AG04450 (cell line): ENCODE measurements around the gene TATDN2. TPM values are rescaled to one million over a fixed set of nuclear protein-coding genes. Genes with fewer than 3 reads are reported as not detected.
"Not testable (repeated sequence)": the region's sequence is repeated elsewhere in the genome, so short reads cannot be mapped to it uniquely, and the experiment has no call there.

ENCODE experiments used
- CTCF ChIA-PET: fragments of 300-600, 350-600 bp; formaldehyde crosslinking; extraction: SDS; loops from one replicate; lab custom pipeline; 2022; ENCODE audit warnings: antibody characterized with exemption, inconsistent platforms; lab: Charles Lee
- POLR2A ChIA-PET: fragments of 350-600 bp; formaldehyde crosslinking; extraction: SDS; loops from one replicate; lab custom pipeline; 2021; ENCODE audit warnings: antibody characterized with exemption, inconsistent platforms; lab: Yijun Ruan, JAX
- DNase-seq: peaks from one replicate; pipeline ENCODE4 v3.0.0-alpha.2; 2011; ENCODE audit warnings: low read depth, low spot score
- H3K27ac ChIP-seq: one replicate; pipeline ENCODE4 v1.5.1; 2012; ENCODE audit warnings: low read depth, low read length, control low read depth
- H3K27me3 ChIP-seq: one replicate; pipeline ENCODE4 v1.6.0; 2012; ENCODE audit warnings: low read length; ENCODE audit not compliant: control insufficient read depth, insufficient read depth
- H3K4me3 ChIP-seq: 2 replicates; pipeline ENCODE4 v1.5.1; 2011; ENCODE audit warnings: mild to moderate bottlenecking, low read depth, low read length, control low read depth
- H3K9me3 ChIP-seq: 2 replicates; pipeline ENCODE4 v1.5.1; 2012; ENCODE audit warnings: low read length; ENCODE audit not compliant: control insufficient read depth, insufficient read depth
- CTCF ChIP-seq: IDR thresholded peaks from 2 replicates; pipeline ENCODE4 v1.5.1; 2011; ENCODE audit warnings: low read depth, low read length, control low read depth, inconsistent platforms
- polyA plus RNA-seq: library from polyadenylated mRNA; depleted of rRNA; stranded (reverse); fragments of >200 nt; gene quantifications from 2 replicates; pipeline ENCODE4 v1.2.3, GENCODE V29; 2011

TATDN2 gene
- polyA plus RNA-seq, 1 experiment: 17.7 TPM

- ChIA-PET POLR2A (no interaction called here), CTCF (interaction anchor here (1.1 kb wide), 2 partner anchors 29 kb away, joined by 3 read pairs; no protein-coding TSS in a partner anchor)
Measured at GRCh38 chr3:10292505-10293419, 44.5 kb downstream of the TATDN2 start, which contains the start of gene GHRL. TSS of gene GHRL (minus strand) at chr3:10292947. CDS start at chr3:10290180, 2,767 bp downstream.

GRCh38 chr3:10294030-10294586 lies 45.8 kb downstream of the TATDN2 start:
- POLR2A ChIA-PET: no interaction called here

More at GRCh38 chr3:10292505-10293419, 44.5 kb downstream of the TATDN2 start, which contains the start of gene GHRL:
- no peaks in the 10 kb centered on the region for H3K27me3 ChIP-seq
- no peak for DNase-seq
- H3K27ac ChIP-seq: no peak within 1 kb of the TSS
- TF ChIP-seq CTCF: no peak
- no peaks in the 10 kb centered on the region for H3K9me3 ChIP-seq
- no peak within 1 kb of the TSS for H3K4me3 ChIP-seq

GRCh38 chr3:10298064-10298463 lies 49.8 kb downstream of the TATDN2 start:
- DNase-seq, CTCF ChIA-PET, POLR2A ChIA-PET: not testable (repeated sequence)

More at GRCh38 chr3:10294030-10294586, 45.8 kb downstream of the TATDN2 start:
- TF ChIP-seq CTCF: no peak
- CTCF ChIA-PET: no interaction called here
- Histone ChIP-seq H3K9me3 (no peaks in the 10 kb centered on the region), H3K4me3 (no peak overlapping the region), H3K27me3 (no peaks in the 10 kb centered on the region), H3K27ac (no peak overlapping the region)
- no peak for DNase-seq

GRCh38 chr3:10299175-10299574 lies 50.9 kb downstream of the TATDN2 start:
- Histone ChIP-seq H3K4me3 (no peak overlapping the region), H3K27me3 (no peaks in the 10 kb centered on the region), H3K27ac (no peak overlapping the region), H3K9me3 (no peaks in the 10 kb centered on the region)
- no peak for DNase-seq
- CTCF ChIA-PET: no interaction called here
- POLR2A ChIA-PET: no interaction called here
- 0 out of 2 replicates have a peak, but pooled peaks have one; percentile 1 for TF ChIP-seq CTCF

More at GRCh38 chr3:10298064-10298463, 49.8 kb downstream of the TATDN2 start:
- H3K27ac ChIP-seq, H3K4me3 ChIP-seq, H3K27me3 ChIP-seq, H3K9me3 ChIP-seq: not testable (repeated sequence)

GRCh38 chr3:10299679-10300078 lies 51.4 kb downstream of the TATDN2 start:
- no peak for DNase-seq
- H3K4me3 ChIP-seq: no peak overlapping the region
- no peaks in the 10 kb centered on the region for H3K9me3 ChIP-seq
- H3K27ac ChIP-seq: no peak overlapping the region
- ChIA-PET POLR2A (no interaction called here), CTCF (no interaction called here)
- H3K27me3 ChIP-seq: no peaks in the 10 kb centered on the region
- TF ChIP-seq CTCF: no peak
